ENCODE results near the gene CYP26B1.

DNA sequence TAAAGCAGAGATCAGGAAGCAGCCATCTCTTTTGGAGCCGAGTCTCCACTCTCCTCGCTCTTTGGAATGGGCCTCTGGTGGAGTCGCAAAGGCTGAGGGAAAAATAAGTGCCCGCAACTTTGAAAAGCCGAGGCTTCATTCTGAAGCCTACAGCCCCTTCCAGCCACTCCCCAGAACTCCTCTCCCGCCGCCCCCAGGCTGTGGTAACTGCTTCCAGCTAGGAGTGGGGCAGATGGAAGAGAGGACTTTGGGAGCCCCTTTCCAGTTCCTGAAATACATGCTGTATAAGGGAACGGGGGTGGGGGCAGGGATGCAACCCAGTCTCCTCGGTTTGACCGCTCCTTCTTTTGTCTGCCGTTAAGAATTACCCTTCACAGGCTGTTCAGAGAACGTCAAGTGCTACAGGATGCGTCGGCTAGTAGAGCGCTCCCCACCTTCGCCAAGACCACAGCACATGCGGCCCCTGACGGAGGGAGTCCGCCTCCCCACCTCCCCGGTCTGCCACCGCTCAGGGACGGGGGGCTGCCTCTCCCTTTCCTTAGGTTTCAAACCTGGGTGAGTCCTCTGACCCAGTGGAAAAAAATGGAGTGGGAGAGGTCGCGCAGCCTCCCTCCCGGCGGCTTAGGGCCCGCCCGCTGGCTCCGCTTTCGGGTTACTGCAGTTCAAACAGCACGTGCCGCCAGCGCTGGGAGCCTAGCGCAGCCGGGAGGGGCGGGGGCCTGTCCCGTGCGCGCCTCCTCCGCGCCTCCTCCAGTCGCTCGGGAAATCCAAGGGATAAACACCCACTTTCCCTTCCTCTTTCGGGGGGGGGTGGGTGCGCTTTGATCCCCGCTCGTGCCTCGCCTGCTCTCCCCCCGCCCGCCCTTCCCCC, 4.9 kb downstream of the CYP26B1 start:
- TF ChIP-seq, protein P1, sequence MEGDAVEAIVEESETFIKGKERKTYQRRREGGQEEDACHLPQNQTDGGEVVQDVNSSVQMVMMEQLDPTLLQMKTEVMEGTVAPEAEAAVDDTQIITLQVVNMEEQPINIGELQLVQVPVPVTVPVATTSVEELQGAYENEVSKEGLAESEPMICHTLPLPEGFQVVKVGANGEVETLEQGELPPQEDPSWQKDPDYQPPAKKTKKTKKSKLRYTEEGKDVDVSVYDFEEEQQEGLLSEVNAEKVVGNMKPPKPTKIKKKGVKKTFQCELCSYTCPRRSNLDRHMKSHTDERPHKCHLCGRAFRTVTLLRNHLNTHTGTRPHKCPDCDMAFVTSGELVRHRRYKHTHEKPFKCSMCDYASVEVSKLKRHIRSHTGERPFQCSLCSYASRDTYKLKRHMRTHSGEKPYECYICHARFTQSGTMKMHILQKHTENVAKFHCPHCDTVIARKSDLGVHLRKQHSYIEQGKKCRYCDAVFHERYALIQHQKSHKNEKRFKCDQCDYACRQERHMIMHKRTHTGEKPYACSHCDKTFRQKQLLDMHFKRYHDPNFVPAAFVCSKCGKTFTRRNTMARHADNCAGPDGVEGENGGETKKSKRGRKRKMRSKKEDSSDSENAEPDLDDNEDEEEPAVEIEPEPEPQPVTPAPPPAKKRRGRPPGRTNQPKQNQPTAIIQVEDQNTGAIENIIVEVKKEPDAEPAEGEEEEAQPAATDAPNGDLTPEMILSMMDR (IDR thresholded peaks at IDR 0.05) = no peak
- TF ChIP-seq EP300 (IDR thresholded peaks at IDR 0.05) = no peak
- no peak for TF ChIP-seq POLR2A (IDR thresholded peaks at IDR 0.05)
